GM19035 (cell line): ENCODE measurements around the gene DDX41.
"Not testable (repeated sequence)": the region's sequence is repeated elsewhere in the genome, so short reads cannot be mapped to it uniquely, and the experiment has no call there.

ENCODE experiments used
- ATAC-seq: cut with Tn5 transposase; IDR thresholded peaks from one replicate; pipeline ENCODE4 v1.9.1; 2021; ENCODE audit not compliant: unreplicated experiment

The DDX41 gene

GRCh38 chr5:177516601-177517568, at the start of gene DDX41:
TSS of gene DDX41 (minus strand) at chr5:177516961. CDS start at chr5:177516945, 16 bp downstream.
- peak; percentile 77 for ATAC-seq

- ATAC-seq = no peak
Observed at GRCh38 chr5:177565046-177565445, 48.3 kb upstream of the DDX41 start.

GRCh38 chr5:177559446-177559941, 42.7 kb upstream of the DDX41 start:
- ATAC-seq = not testable (repeated sequence)

- ATAC-seq = no peak
Observed at GRCh38 chr5:177557796-177558195, 41.0 kb upstream of the DDX41 start.

GRCh38 chr5:177557041-177557647, 40.4 kb upstream of the DDX41 start:
- no peak for ATAC-seq

- no peak for ATAC-seq
Observed at GRCh38 chr5:177555665-177556064, 38.9 kb upstream of the DDX41 start.

- no peak for ATAC-seq
Observed at GRCh38 chr5:177555228-177555627, 38.5 kb upstream of the DDX41 start.

GRCh38 chr5:177554474-177555111, 37.8 kb upstream of the DDX41 start, which contains the start of gene FAM193B:
TSS of gene FAM193B (minus strand) at chr5:177554563. CDS start at chr5:177554458, 105 bp downstream.
- peak; percentile 91 for ATAC-seq

- ATAC-seq = peak; percentile 40
Observed at GRCh38 chr5:177553671-177554429, 37.1 kb upstream of the DDX41 start.

- ATAC-seq = no peak
Observed at GRCh38 chr5:177552839-177553455, 36.2 kb upstream of the DDX41 start.

- ATAC-seq = no peak
Observed at GRCh38 chr5:177550122-177550521, 33.4 kb upstream of the DDX41 start.

- ATAC-seq = no peak
Observed at GRCh38 chr5:177548495-177548894, 31.7 kb upstream of the DDX41 start.

GRCh38 chr5:177547736-177548135, 31.0 kb upstream of the DDX41 start:
- no peak for ATAC-seq

- ATAC-seq = no peak
Observed at GRCh38 chr5:177546258-177546741, 29.5 kb upstream of the DDX41 start.

- no peak for ATAC-seq
Observed at GRCh38 chr5:177545487-177546257, 28.9 kb upstream of the DDX41 start.

GRCh38 chr5:177542816-177543465, 26.2 kb upstream of the DDX41 start:
- no peak for ATAC-seq

GRCh38 chr5:177540438-177540837, 23.7 kb upstream of the DDX41 start:
- ATAC-seq = no peak

GRCh38 chr5:177539411-177539810, 22.6 kb upstream of the DDX41 start:
- ATAC-seq = no peak

GRCh38 chr5:177538876-177539275, 22.1 kb upstream of the DDX41 start:
- no peak for ATAC-seq
